ENCODE results near the gene PANX2.
A peak's percentile ranks its signal among the peaks of the same experiment; 100 is the strongest.

The PANX2 gene

GRCh38 chr22:50170453-50171318 is at the start of gene PANX2:
TSS of gene PANX2 (plus strand) at chr22:50170731. CDS start at chr22:50170731, 0 bp downstream.
- peak within 1 kb of the TSS; percentile 51 for H3K4me3 ChIP-seq (ENCODE audit: low read depth, low read length)
- no peak within 1 kb of the TSS for H3K27ac ChIP-seq
- H3K27me3 ChIP-seq (ENCODE audit: insufficient read depth, low read depth, severe bottlenecking), result peaks cover 6% of the 10 kb centered on the region
- H3K36me3 ChIP-seq, result no peaks in the 10 kb centered on the region
- no peak for DNase-seq
- TF ChIP-seq CTCF (IDR thresholded peaks at IDR 0.05; ENCODE audit: low read depth, low read length), result no peak
- peaks cover 5% of the 10 kb centered on the region for H3K9me3 ChIP-seq (ENCODE audit: severe bottlenecking)

- TF ChIP-seq CTCF (IDR thresholded peaks at IDR 0.05; ENCODE audit: low read depth, low read length), result no peak
- DNase-seq, result no peak
- H3K27ac ChIP-seq, result no peak overlapping the region
- H3K36me3 ChIP-seq, result no peaks in the 10 kb centered on the region
- H3K27me3 ChIP-seq (ENCODE audit: insufficient read depth, low read depth, severe bottlenecking), result no peaks in the 10 kb centered on the region
- H3K4me3 ChIP-seq (ENCODE audit: low read depth, low read length), result no peak overlapping the region
- peaks cover 4% of the 10 kb centered on the region for H3K9me3 ChIP-seq (ENCODE audit: severe bottlenecking)
Observed at GRCh38 chr22:50121202-50121740, 49.3 kb upstream of the PANX2 start.

GRCh38 chr22:50123119-50123518 is 47.4 kb upstream of the PANX2 start:
- TF ChIP-seq CTCF (IDR thresholded peaks at IDR 0.05; ENCODE audit: low read depth, low read length), result no peak
- no peaks in the 10 kb centered on the region for H3K27me3 ChIP-seq (ENCODE audit: insufficient read depth, low read depth, severe bottlenecking)

GRCh38 chr22:50125029-50125428 is 45.5 kb upstream of the PANX2 start:
- DNase-seq, result no peak
- Histone ChIP-seq H3K27ac (no peak overlapping the region), H3K27me3 (ENCODE audit: insufficient read depth, low read depth, severe bottlenecking) (no peaks in the 10 kb centered on the region), H3K4me3 (ENCODE audit: low read depth, low read length) (no peak overlapping the region), H3K36me3 (no peaks in the 10 kb centered on the region), H3K9me3 (ENCODE audit: severe bottlenecking) (peaks cover 4% of the 10 kb centered on the region)
- no peak for TF ChIP-seq CTCF (IDR thresholded peaks at IDR 0.05; ENCODE audit: low read depth, low read length)

More at GRCh38 chr22:50123119-50123518, 47.4 kb upstream of the PANX2 start:
- no peak overlapping the region for H3K27ac ChIP-seq
- peaks cover 4% of the 10 kb centered on the region for H3K9me3 ChIP-seq (ENCODE audit: severe bottlenecking)
- DNase-seq, result no peak
- no peaks in the 10 kb centered on the region for H3K36me3 ChIP-seq
- H3K4me3 ChIP-seq (ENCODE audit: low read depth, low read length), result no peak overlapping the region

GRCh38 chr22:50129121-50129736 is 41.3 kb upstream of the PANX2 start:
- Histone ChIP-seq H3K27me3 (ENCODE audit: insufficient read depth, low read depth, severe bottlenecking) (no peaks in the 10 kb centered on the region), H3K9me3 (ENCODE audit: severe bottlenecking) (no peaks in the 10 kb centered on the region), H3K27ac (no peak overlapping the region), H3K4me3 (ENCODE audit: low read depth, low read length) (no peak overlapping the region), H3K36me3 (no peaks in the 10 kb centered on the region)
- DNase-seq, result no peak
- TF ChIP-seq CTCF (IDR thresholded peaks at IDR 0.05; ENCODE audit: low read depth, low read length), result no peak

All from WERI-Rb-1 (cell line).